Glomerular visceral epithelial cell (primary cell): ENCODE measurements around the gene HAO2.
"Not testable (repeated sequence)": the region's sequence is repeated elsewhere in the genome, so short reads cannot be mapped to it uniquely, and the experiment has no call there.

Experiments used
- DNase-seq: peaks from one replicate; pipeline ENCODE4 v3.0.0-alpha.2; 2016; ENCODE audit errors: extremely low spot score

The HAO2 gene

GRCh38 chr1:119368554-119368953, at the start of gene HAO2:
Gene HAO2, plus strand, starts transcription at chr1:119368785. Its CDS starts 12,301 bp downstream, at chr1:119381086.
- DNase-seq, result no peak

DNA sequence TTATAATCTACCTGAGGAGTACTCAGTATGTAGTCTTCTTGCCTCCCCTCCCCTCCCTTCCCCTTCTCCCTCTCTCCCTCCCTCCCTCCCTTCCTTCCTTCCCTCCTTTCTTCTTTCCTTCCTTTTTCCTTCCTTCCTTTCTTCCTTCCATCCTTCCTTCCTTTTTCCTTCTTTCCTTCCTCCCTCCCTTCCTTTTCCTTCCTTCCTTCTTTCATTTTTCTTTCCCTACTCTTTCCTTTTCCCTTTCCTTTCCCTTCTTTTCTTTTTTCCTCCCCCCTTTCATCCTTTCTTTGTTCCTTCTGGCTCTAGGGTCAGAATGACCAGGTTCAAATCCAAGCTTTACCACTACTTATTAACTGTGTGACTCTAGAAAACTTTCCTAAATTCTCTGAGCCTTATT, 48.5 kb upstream of the HAO2 start:
- DNase-seq, result no peak

DNA sequence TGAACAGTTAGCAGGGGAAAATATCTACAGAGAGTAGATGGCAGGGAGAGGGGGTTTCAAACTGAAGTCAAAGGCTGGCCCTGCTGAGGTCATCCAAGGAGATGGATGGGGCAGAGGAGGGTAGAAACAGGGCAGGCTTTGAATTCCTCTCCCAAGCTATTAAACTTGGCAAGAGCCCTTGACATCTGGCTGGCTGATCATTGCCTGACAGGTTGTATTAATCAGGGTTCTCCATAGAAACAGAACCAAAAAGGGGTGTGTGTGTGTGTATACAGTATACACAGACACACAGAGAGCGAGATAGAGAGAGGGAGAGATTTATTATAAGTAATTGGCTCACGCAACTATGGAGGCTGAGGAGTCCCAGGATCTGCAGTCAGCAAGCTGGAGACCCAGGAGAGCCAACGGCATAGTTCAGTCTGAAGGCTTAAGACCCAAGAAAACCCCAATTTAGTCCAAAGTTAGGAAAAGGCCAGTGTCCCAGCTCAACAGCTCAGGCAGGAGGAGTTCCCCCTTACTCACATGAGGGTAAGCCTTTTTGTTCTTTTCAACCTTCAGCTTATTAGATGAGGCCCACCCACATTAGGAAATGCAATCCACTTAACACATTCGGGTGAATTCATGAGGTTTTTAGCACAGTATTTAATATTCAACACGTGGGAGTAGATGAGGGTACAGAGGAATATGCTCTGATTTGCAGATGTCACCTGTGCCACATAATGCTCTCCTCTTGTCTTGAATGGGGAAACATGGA, 46.7 kb upstream of the HAO2 start:
- no peak for DNase-seq

DNA sequence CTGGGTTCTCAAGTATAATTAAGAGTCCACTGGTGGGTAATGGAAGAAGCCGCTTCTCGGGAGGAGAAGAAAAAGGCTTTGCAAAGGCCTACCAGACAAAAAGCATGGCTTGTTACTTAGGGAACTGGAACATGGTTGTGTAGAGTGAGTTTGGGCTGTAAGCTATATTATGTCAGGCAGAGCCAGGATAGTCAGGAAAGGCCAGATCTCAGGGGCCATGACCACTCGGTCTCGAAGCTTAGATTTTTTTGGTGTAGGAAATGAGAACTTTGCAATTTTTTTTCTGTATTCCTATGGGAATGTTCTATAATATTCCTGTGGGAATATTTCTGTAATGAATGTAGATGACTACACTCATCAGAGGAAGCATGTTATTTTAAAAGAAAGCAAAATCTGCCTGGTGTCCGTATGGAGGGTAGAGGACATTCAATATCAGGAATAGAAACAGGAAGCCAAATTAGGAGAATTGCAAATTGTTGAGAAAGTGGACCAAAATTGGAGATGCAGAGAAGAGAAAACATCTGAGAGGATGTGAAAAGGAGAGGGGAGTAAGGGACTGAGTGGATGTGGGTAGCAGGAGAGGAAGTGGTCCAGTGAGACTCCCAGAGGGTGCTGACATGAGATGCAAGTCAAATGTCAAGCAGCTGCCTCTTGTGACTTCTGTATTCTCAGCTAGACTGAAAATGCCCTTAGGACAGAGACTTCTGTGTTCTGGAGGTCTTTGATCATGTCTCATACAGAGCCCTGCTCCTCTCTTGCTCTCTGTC, 45.2 kb upstream of the HAO2 start:
- DNase-seq, result no peak

GRCh38 chr1:119324198-119324597, 44.4 kb upstream of the HAO2 start:
- DNase-seq, result no peak

GRCh38 chr1:119326251-119326650, 42.3 kb upstream of the HAO2 start:
- no peak for DNase-seq

GRCh38 chr1:119327094-119327449, 41.5 kb upstream of the HAO2 start:
- DNase-seq, result no peak

DNA sequence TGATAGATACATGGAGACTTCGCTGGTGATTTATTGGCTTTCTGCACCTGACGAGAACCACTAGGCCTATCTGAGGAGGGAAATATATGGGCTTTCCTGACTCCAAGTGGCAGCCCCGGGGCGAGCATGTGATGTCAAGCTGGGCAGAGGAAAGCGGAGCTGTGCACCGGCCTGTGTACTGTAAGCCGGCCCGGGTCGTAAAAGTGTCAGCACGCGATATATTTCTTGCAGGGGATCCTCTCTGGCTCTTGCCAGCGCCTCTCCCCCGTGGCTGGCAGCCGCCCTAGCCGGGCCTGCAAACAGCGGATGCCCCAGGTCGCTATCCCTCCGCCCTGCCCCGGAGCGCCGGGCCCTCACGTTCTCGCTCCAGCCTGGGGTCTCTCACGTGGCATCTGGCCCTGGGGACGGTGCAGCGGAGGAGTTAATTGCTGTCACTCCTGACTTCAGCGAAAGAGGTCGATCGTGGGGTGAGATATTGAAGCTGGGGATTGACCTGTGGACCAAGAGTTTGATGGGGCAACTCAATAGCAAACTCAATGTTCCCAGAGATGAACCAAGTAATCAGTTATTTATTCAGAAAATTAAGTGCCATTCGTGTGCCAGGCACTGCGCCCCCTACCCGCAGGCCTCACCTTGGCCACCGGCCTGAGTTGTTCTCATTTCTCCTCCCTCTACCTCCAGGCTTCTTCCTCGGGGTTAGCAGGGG, 41.0 kb upstream of the HAO2 start:
- peak; percentile 17 for DNase-seq

- DNase-seq, result no peak
These were observed 38.8 kb upstream of the HAO2 start for GRCh38 chr1:119329541-119330461.

DNA sequence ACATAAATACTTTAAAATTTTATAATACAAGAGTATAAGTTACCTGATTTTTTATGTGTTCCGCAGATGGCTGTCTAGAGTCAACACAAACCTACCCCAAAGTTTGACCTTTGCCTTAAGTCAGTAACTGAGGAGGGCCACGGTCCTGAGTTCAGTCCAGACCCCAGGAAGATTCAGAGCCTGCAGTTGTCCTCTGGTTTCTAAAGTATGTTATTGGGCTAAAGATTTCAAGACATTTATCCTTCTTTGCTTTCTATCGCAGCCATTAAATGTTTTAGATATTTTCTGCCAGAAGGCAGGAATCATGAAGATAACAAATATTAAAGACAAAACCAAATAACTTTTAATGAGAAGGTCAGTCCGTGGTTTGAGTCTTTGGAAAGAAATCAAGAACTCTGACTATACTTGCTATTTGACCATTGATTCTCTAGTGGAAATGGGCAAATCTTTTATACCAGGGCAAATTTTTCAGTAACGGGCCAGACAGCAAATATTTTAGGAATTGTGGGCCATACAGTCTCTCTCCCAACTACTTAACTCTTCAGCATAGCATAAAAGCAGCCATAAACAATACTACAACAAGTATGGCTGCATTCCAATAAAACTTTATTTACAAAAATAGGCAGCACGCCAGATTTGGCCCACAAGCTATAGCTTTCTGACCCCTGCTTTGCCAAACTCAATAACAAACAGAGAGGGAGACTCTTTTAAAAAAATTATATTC, 38.0 kb upstream of the HAO2 start:
- DNase-seq, result no peak

DNA sequence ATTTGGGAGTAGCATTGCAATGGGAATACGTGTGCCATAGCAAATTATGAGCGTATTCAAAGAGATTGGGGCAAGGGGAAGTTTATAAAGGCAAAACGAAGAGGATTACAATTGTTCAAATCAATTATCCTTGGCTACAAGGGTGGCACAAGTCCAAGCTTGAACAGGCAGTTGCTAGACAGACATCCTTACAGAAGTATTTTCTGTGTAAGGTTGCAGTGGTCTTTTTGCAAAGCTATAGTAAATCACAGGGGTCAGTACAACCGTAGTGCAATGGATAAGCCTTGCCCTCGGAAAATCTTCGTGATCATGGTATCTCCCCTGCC, 37.4 kb upstream of the HAO2 start:
- DNase-seq, result no peak

GRCh38 chr1:119331915-119332314, 36.7 kb upstream of the HAO2 start:
- DNase-seq, result no peak

GRCh38 chr1:119332622-119333021, 36.0 kb upstream of the HAO2 start:
- no peak for DNase-seq

DNA sequence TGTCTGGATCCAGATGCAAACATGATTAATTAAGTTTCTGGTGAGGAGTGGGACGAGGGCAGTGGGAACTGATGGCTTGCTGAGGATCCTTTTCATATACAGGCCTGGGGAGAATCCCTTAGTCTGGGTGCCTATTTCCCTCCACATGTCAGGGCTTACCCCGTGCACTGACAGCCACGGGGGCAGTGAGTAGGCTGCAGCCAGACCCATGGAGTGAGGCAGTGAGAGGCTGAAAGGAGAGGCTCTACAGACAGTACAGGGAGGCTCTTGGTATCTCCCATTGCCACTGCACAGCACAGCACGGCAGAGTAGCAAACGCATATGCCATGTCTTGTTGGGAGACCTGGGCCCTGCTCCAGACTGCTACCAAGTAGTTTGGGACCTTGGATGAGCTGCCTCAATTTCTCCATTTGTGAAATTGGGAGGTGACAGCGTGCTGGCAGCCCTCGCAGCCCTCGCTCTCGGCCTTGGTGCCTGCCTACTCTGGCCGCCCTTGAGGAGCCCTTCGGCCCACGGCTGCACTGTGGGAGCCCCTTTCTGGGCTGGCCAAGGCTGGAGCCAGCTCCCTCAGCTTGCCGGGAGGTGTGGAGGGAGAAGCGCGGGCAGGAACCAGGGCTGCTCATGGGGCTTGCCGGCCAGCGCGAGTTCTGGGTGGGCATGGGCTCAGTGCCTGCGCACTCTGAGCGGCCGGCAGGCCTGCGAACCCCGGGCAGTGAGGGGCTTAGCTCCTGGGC, 35.3 kb upstream of the HAO2 start:
- DNase-seq, result no peak

GRCh38 chr1:119333897-119334250, 34.7 kb upstream of the HAO2 start:
- not testable (repeated sequence) for DNase-seq

DNA sequence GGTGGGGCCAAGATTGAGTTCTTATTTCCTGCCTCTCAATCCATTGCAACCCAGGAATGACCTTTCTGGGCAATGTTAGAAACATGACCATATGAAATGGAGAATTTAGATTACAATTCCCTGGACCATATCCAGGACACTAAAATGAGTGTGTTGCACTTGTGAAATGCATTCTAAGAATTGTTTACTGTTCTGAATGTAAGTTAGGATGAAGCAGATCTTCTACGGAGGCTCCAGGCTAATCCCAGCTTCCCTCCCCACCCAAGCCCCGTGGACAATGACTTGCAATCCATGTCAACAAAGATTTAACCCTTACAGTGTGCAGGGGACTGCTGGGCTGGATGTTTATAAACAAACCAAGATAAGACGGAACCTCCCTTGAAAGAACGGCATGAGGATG, 31.7 kb upstream of the HAO2 start:
- DNase-seq, result no peak

DNA sequence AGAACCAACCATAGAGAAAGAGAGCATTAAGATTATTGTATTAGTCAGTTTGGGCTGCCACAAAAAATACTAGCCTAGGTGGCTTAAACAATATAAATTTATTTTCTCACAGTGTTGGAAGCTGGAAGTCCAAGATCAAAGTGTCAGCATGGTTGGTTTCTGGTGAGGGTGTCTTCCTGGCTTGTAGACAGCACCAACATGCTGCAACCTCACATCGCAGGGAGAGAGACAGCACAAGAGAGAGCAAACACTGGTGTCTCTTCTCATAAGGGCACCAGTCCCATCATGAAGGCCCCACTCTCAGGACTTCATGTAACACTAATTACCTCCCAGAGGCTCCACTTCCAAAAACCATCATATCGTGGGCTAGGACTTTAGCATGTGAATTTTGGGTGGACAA, 30.6 kb upstream of the HAO2 start:
- no peak for DNase-seq

GRCh38 chr1:119338757-119339156, 29.8 kb upstream of the HAO2 start:
- DNase-seq, result no peak

GRCh38 chr1:119340861-119341261, 27.7 kb upstream of the HAO2 start:
- no peak for DNase-seq

DNA sequence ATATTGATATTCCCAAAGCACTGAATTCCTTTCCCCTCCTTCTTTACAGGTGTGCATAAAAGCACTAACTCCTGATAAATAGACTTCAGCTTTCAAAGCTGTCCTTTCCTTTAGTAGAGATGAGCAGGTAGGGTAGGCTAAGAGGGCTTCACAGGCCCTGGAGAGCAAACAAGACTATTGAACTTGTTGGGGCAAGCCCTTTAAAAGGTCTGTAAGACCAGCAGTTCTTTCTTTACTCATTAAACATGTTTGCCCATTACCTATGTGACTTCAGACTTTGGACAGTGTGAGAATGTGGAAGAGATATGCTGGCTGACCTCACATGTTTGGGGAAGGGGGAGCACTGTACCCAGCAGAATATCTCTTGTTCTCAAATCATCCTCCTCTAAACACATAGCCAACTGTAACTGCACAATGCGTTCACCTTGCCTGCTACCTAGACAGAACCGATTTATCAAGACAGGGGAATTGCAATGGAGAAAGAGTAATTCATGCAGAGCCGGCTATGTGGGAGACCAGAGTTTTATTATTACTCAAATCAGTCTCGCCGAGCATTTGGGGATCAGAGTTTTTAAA, 27.1 kb upstream of the HAO2 start:
- DNase-seq, result no peak
